Mesendoderm (in vitro differentiated cells): ENCODE data around the gene SPAG17.
A peak's percentile ranks its signal among the peaks of the same experiment; 100 is the strongest.

Source experiments
- DNase-seq: peaks from one replicate; pipeline ENCODE4 v3.0.0; 2013
- H2AK5ac ChIP-seq: 2 replicates; pipeline ENCODE4 v1.6.1; 2013; ENCODE audit warnings: low read length, inconsistent platforms
- H2BK120ac ChIP-seq: 2 replicates; pipeline ENCODE4 v1.6.1; 2013; ENCODE audit warnings: low read depth, mild to moderate bottlenecking, low read length, moderate library complexity, mixed read lengths
- H2BK15ac ChIP-seq: replicated peaks from 2 replicates; pipeline ENCODE4 v1.6.1; 2013; ENCODE audit warnings: low read depth, mild to moderate bottlenecking, moderate library complexity
- H2BK5ac ChIP-seq: 2 replicates; pipeline ENCODE4 v1.6.1; 2013; ENCODE audit warnings: low read length, inconsistent platforms
- H3K18ac ChIP-seq: 2 replicates; pipeline ENCODE4 v1.6.1; 2013; ENCODE audit warnings: mild to moderate bottlenecking, low read length, mixed read lengths
- H3K23ac ChIP-seq: one replicate; pipeline ENCODE4 v1.6.1; 2013; ENCODE audit warnings: low read length
- H3K27ac ChIP-seq: 2 replicates; pipeline ENCODE4 v1.5.1; 2013; ENCODE audit warnings: low read depth, mild to moderate bottlenecking, inconsistent platforms, low read length, moderate library complexity
- H3K27me3 ChIP-seq: 2 replicates; pipeline ENCODE4 v1.6.1; 2013; ENCODE audit warnings: low read length, control low read depth, mild to moderate bottlenecking, inconsistent platforms; ENCODE audit not compliant: insufficient read depth, poor library complexity
- H3K36me3 ChIP-seq: 2 replicates; pipeline ENCODE4 v1.6.1; 2013; ENCODE audit warnings: low read length, inconsistent platforms; ENCODE audit not compliant: control insufficient read depth, insufficient read depth
- H3K4ac ChIP-seq: one replicate; pipeline ENCODE4 v1.6.1; 2013; ENCODE audit warnings: low read depth, mild to moderate bottlenecking, low read length, moderate library complexity
- H3K4me1 ChIP-seq: 2 replicates; pipeline ENCODE4 v1.6.1; 2013; ENCODE audit warnings: low read depth, low read length, inconsistent platforms; ENCODE audit not compliant: control insufficient read depth
- H3K4me2 ChIP-seq: 2 replicates; pipeline ENCODE4 v1.6.1; 2013; ENCODE audit warnings: low read length
- H3K4me3 ChIP-seq: 2 replicates; pipeline ENCODE4 v1.5.1; 2013; ENCODE audit warnings: mild to moderate bottlenecking, low read length
- H3K56ac ChIP-seq: one replicate; pipeline ENCODE4 v1.6.1; 2013; ENCODE audit warnings: low read length
- H3K79me1 ChIP-seq: 2 replicates; pipeline ENCODE4 v1.6.1; 2013; ENCODE audit warnings: low read length, inconsistent platforms
- H3K79me2 ChIP-seq: 2 replicates; pipeline ENCODE4 v1.6.1; 2013; ENCODE audit warnings: mild to moderate bottlenecking, low read length; ENCODE audit not compliant: control insufficient read depth, insufficient read depth
- H3K9ac ChIP-seq: 2 replicates; pipeline ENCODE4 v1.6.1; 2013; ENCODE audit warnings: low read length, inconsistent platforms
- H4K5ac ChIP-seq: one replicate; pipeline ENCODE4 v1.6.1; 2013; ENCODE audit warnings: low read length
- H4K8ac ChIP-seq: one replicate; pipeline ENCODE4 v1.6.1; 2013; ENCODE audit warnings: low read depth, mild to moderate bottlenecking, control low read depth, low read length, moderate library complexity
- WGBS: extraction: QIAGEN DNeasy Blood & Tissue Kit; methylation state at CpG from one replicate; pipeline ENCODE4 v1.1.7; 2013; ENCODE audit warnings: low lambda C conversion rate, missing lambda C conversion rate; ENCODE audit not compliant: insufficient coverage; ENCODE audit errors: extremely low coverage; 5-methylcytosine and 5-hydroxymethylcytosine counted together

The SPAG17 gene

GRCh38 chr1:117932576-117932975 lies 252.5 kb downstream of the SPAG17 start:
- Histone ChIP-seq H3K4me3 (no peak overlapping the region), H4K8ac (no peak overlapping the region), H4K5ac (no peak overlapping the region), H3K79me2 (peaks cover 35% of the 10 kb centered on the region), H2BK120ac (no peak overlapping the region), H2AK5ac (no peak overlapping the region), H2BK15ac (no peak overlapping the region), H3K56ac (no peak overlapping the region), H3K36me3 (no peaks in the 10 kb centered on the region), H3K27me3 (no peaks in the 10 kb centered on the region), H3K23ac (no peak overlapping the region), H3K4me2 (no peak overlapping the region), H3K9ac (no peak overlapping the region), H3K4ac (no peak overlapping the region), H2BK5ac (no peak overlapping the region), H3K18ac (no peak overlapping the region), H3K4me1 (peaks cover 2% of the 10 kb centered on the region), H3K27ac (no peak overlapping the region), H3K79me1 (peaks cover 9% of the 10 kb centered on the region)
- no peak for DNase-seq
- no CpG with 5 or more reads among the region's 4 CpGs for WGBS

DNA sequence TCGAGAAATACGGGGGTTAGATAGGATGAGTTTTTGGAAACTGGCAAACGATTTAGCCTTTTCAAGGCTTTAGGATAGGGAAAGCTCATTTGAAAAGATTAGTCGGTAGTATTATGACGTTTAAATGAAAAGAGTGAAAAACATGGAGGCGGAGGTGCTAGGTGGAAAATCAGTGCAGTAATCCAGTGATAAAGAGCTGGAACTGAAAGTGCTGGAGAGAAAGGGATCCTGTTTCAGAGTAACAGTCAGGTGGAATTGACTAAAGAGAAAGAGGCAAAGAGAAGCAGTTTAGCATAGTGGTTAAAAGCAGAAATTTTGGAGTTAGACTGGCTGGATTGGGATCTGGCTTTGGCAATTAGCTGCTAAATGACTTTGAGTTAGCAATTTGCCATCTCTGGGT lies 254.5 kb downstream of the SPAG17 start:
- Histone ChIP-seq H4K8ac (no peak overlapping the region), H3K4me1 (peaks cover 2% of the 10 kb centered on the region), H2BK5ac (no peak overlapping the region), H3K4me3 (peak overlapping the region; percentile 99), H3K4me2 (peak overlapping the region; percentile 63), H3K79me1 (peaks cover 9% of the 10 kb centered on the region), H2BK120ac (no peak overlapping the region), H3K79me2 (peaks cover 35% of the 10 kb centered on the region), H3K18ac (no peak overlapping the region), H3K27ac (no peak overlapping the region), H3K23ac (no peak overlapping the region), H2BK15ac (no peak overlapping the region), H2AK5ac (no peak overlapping the region), H3K56ac (peak overlapping the region; percentile 98), H3K36me3 (no peaks in the 10 kb centered on the region), H3K27me3 (no peaks in the 10 kb centered on the region), H3K4ac (no peak overlapping the region), H4K5ac (no peak overlapping the region), H3K9ac (peak overlapping the region; percentile 94)
- no CpG with 5 or more reads among the region's 6 CpGs for WGBS
- peak; percentile 16 for DNase-seq

GRCh38 chr1:117930173-117930447 lies 254.9 kb downstream of the SPAG17 start:
- Histone ChIP-seq H3K4me3 (peak overlapping the region; percentile 99), H3K4me1 (peaks cover 2% of the 10 kb centered on the region), H3K23ac (peak overlapping the region; percentile 49), H3K79me1 (peaks cover 9% of the 10 kb centered on the region), H2BK120ac (no peak overlapping the region), H2AK5ac (no peak overlapping the region), H4K5ac (no peak overlapping the region), H3K36me3 (no peaks in the 10 kb centered on the region), H3K18ac (no peak overlapping the region), H3K79me2 (peaks cover 35% of the 10 kb centered on the region), H4K8ac (no peak overlapping the region), H2BK5ac (peak overlapping the region; percentile 6), H3K27ac (no peak overlapping the region), H2BK15ac (no peak overlapping the region), H3K56ac (peak overlapping the region; percentile 98), H3K9ac (peak overlapping the region; percentile 94), H3K4ac (peak overlapping the region; percentile 39), H3K4me2 (peak overlapping the region; percentile 63), H3K27me3 (no peaks in the 10 kb centered on the region)
- WGBS, result no CpG with 5 or more reads among the region's 12 CpGs
- DNase-seq, result no peak

- no CpG with 5 or more reads among the region's 64 CpGs for WGBS
- H3K79me1 ChIP-seq, result peaks cover 9% of the 10 kb centered on the region
- H3K9ac ChIP-seq, result peak within 1 kb of the TSS; percentile 94
- H3K79me2 ChIP-seq, result peaks cover 35% of the 10 kb centered on the region
- peak within 1 kb of the TSS; percentile 49 for H3K23ac ChIP-seq
- H3K4me3 ChIP-seq, result peak within 1 kb of the TSS; percentile 99
- no peak within 1 kb of the TSS for H2BK120ac ChIP-seq
- H3K27me3 ChIP-seq, result no peaks in the 10 kb centered on the region
- DNase-seq, result peak; percentile 99
- H3K4me2 ChIP-seq, result peak within 1 kb of the TSS; percentile 84
- H3K18ac ChIP-seq, result peak within 1 kb of the TSS; percentile 18
- H2BK15ac ChIP-seq, result no peak within 1 kb of the TSS
- H4K8ac ChIP-seq, result no peak within 1 kb of the TSS
- H3K4ac ChIP-seq, result peak within 1 kb of the TSS; percentile 39
- H3K36me3 ChIP-seq, result no peaks in the 10 kb centered on the region
- H3K56ac ChIP-seq, result peak within 1 kb of the TSS; percentile 98
- H4K5ac ChIP-seq, result no peak within 1 kb of the TSS
- H2BK5ac ChIP-seq, result peak within 1 kb of the TSS; percentile 6
- H3K4me1 ChIP-seq, result peaks cover 2% of the 10 kb centered on the region
- no peak within 1 kb of the TSS for H3K27ac ChIP-seq
- H2AK5ac ChIP-seq, result no peak within 1 kb of the TSS
Observed at GRCh38 chr1:117929343-117930172, 255.5 kb downstream of the SPAG17 start, which contains the start of the genes GDAP2 and WDR3. Gene GDAP2, minus strand, starts transcription at chr1:117929621. Its CDS starts 9,264 bp downstream, at chr1:117920357. Gene WDR3, plus strand, starts transcription at chr1:117929739. Its CDS starts 3,581 bp downstream, at chr1:117933320.

- Histone ChIP-seq H2BK15ac (no peak overlapping the region), H3K4me2 (peak overlapping the region; percentile 84), H3K27ac (no peak overlapping the region), H3K79me2 (peaks cover 37% of the 10 kb centered on the region), H2BK120ac (no peak overlapping the region), H3K27me3 (no peaks in the 10 kb centered on the region), H3K4ac (no peak overlapping the region), H3K23ac (peak overlapping the region; percentile 38), H3K4me1 (peaks cover 2% of the 10 kb centered on the region), H4K8ac (no peak overlapping the region), H2AK5ac (no peak overlapping the region), H3K56ac (peak overlapping the region; percentile 82), H4K5ac (no peak overlapping the region), H2BK5ac (no peak overlapping the region), H3K9ac (peak overlapping the region; percentile 69), H3K18ac (no peak overlapping the region), H3K79me1 (peaks cover 12% of the 10 kb centered on the region), H3K36me3 (no peaks in the 10 kb centered on the region), H3K4me3 (peak overlapping the region; percentile 82)
- DNase-seq, result peak; percentile 83
- no CpG with 5 or more reads among the region's 24 CpGs for WGBS
Observed at GRCh38 chr1:117928881-117929342, 256.1 kb downstream of the SPAG17 start.
